Measurements from ENCODE around the gene TIGIT.

The TIGIT gene

GRCh38 chr3:114356066-114356465 lies 62.2 kb downstream of the TIGIT start:
- Mint-ChIP-seq H3K4me3 (no peak overlapping the region), H3K36me3 (ENCODE audit: low read depth) (peaks cover 10% of the 10 kb centered on the region), H3K4me1 (no peaks in the 10 kb centered on the region), H3K27ac (no peak overlapping the region), H3K27me3 (ENCODE audit: low read depth) (no peaks in the 10 kb centered on the region), H3K9me3 (no peaks in the 10 kb centered on the region)
- TF ChIP-seq CTCF (IDR thresholded peaks at IDR 0.05; ENCODE audit: unreplicated experiment in 3 of 3), result no peak

- Mint-ChIP-seq H3K27me3 (ENCODE audit: low read depth) (no peaks in the 10 kb centered on the region), H3K9me3 (no peaks in the 10 kb centered on the region), H3K4me1 (peaks cover 3% of the 10 kb centered on the region), H3K27ac (no peak overlapping the region), H3K36me3 (ENCODE audit: low read depth) (peaks cover 5% of the 10 kb centered on the region), H3K4me3 (no peak overlapping the region)
- TF ChIP-seq CTCF (IDR thresholded peaks at IDR 0.05; ENCODE audit: unreplicated experiment in 3 of 3), result no peak
These were observed 62.7 kb downstream of the TIGIT start for GRCh38 chr3:114356525-114356924.
